Measurements from ENCODE around the gene TGFB2.

GRCh38 chr1:218351391-218352074 lies 6.4 kb downstream of the TGFB2 start:
- TF ChIP-seq CTCF (conservative IDR thresholded peaks at IDR 0.05; ENCODE audit: low read depth, low read length) (peak; percentile 64), EZH2 (IDR thresholded peaks at IDR 0.05; ENCODE audit: borderline replicate concordance, low read depth, low read length, poor library complexity, severe bottlenecking) (no peak)

Data from A673 (cell line).